PC-3 (cell line): ENCODE data around the gene MAEA. TPM values are rescaled to one million over a fixed set of nuclear protein-coding genes. Genes with fewer than 3 reads are reported as not detected.

Source experiments
- ATAC-seq: fragments of 200-7000 bp; cut with Tn5 transposase; 2 replicates; pipeline ENCODE4 v1.9.1; 2020; ENCODE audit warnings: mild to moderate bottlenecking, moderate library complexity
- BruUV-seq: library from RNA; stranded (reverse); fragments of 400-500 nt; replicated peaks from 2 replicates; lab custom pipeline; 2021; lab: Mats Ljungman, UMichigan
- CTCF ChIA-PET: fragments of 300-600 bp; sonication (Branson Sonifier 250); formaldehyde crosslinking; loops from one replicate; lab custom pipeline; 2022; ENCODE audit warnings: antibody characterized with exemption; lab: Charles Lee
- POLR2A ChIA-PET: fragments of 300-600 bp; sonication (Branson Sonifier 250); formaldehyde crosslinking; loops from one replicate; lab custom pipeline; 2022; ENCODE audit warnings: antibody characterized with exemption; ENCODE audit not compliant: unreplicated experiment; lab: Charles Lee
- DNase-seq: peaks from one replicate; pipeline ENCODE4 v3.0.0-alpha.2; 2015
- H2AFZ ChIP-seq: fragments of 300-600 bp; sonication (generic); 2 replicates; pipeline ENCODE4 v1.6.0; 2016; ENCODE audit warnings: antibody characterized with exemption, low read length
- H3F3A ChIP-seq: fragments of 300-600 bp; sonication (generic); one replicate; pipeline ENCODE4 v1.6.0; 2017; ENCODE audit warnings: antibody characterized with exemption, low read length, control low read depth, mild to moderate bottlenecking; ENCODE audit not compliant: unreplicated experiment
- H3K27ac ChIP-seq: fragments of 300-600 bp; sonication (generic); 2 replicates; pipeline ENCODE4 v1.5.1; 2016; ENCODE audit warnings: mild to moderate bottlenecking, low read length
- H3K27me3 ChIP-seq: fragments of 300-600 bp; sonication (generic); 2 replicates; pipeline ENCODE4 v1.6.1; 2016; ENCODE audit warnings: low read length, mixed read lengths
- H3K36me3 ChIP-seq: fragments of 300-600 bp; sonication (generic); 2 replicates; pipeline ENCODE4 v1.6.1; 2016; ENCODE audit warnings: low read depth, mixed run types, low read length, mixed read lengths
- H3K4me1 ChIP-seq: fragments of 300-600 bp; sonication (generic); 2 replicates; pipeline ENCODE4 v1.5.1; 2016; ENCODE audit warnings: low read length; ENCODE audit not compliant: insufficient read depth
- H3K4me2 ChIP-seq: fragments of 300-600 bp; sonication (generic); 2 replicates; pipeline ENCODE4 v1.6.0; 2016; ENCODE audit warnings: low read length
- H3K4me3 ChIP-seq: fragments of 300-600 bp; sonication (generic); 2 replicates; pipeline ENCODE4 v1.5.1; 2016; ENCODE audit warnings: mild to moderate bottlenecking, low read length, mixed read lengths
- H3K79me2 ChIP-seq: fragments of 300-600 bp; sonication (generic); 2 replicates; pipeline ENCODE4 v1.6.1; 2017; ENCODE audit warnings: low read length, mixed read lengths
- H3K9ac ChIP-seq: fragments of 300-600 bp; sonication (generic); 2 replicates; pipeline ENCODE4 v1.6.0; 2016; ENCODE audit warnings: mild to moderate bottlenecking, low read length
- H3K9me2 ChIP-seq: fragments of 300-600 bp; sonication (generic); replicated peaks from 2 replicates; pipeline ENCODE4 v1.6.1; 2016; ENCODE audit warnings: mixed run types, low read length, mixed read lengths
- H3K9me3 ChIP-seq: fragments of 300-600 bp; sonication (generic); 2 replicates; pipeline ENCODE4 v1.6.1; 2016; ENCODE audit warnings: low read length, mixed read lengths
- H4K20me1 ChIP-seq: fragments of 300-600 bp; sonication (generic); 2 replicates; pipeline ENCODE4 v1.6.1; 2016; ENCODE audit warnings: low read length, mixed read lengths
- CTCF ChIP-seq: fragments of 300-600 bp; sonication (generic); conservative IDR thresholded peaks from 2 replicates; pipeline ENCODE4 v1.5.1; 2017; ENCODE audit warnings: antibody characterized with exemption, low read depth, mild to moderate bottlenecking, low read length
- EZH2 ChIP-seq: fragments of 300-600 bp; sonication (generic); IDR thresholded peaks from one replicate; pipeline ENCODE4 v1.6.1; 2017; ENCODE audit warnings: antibody characterized with exemption, mild to moderate bottlenecking, low read length; ENCODE audit not compliant: unreplicated experiment
- EZH2phosphoT487 ChIP-seq: fragments of 300-600 bp; sonication (generic); IDR thresholded peaks from 2 replicates; pipeline ENCODE4 v1.6.1; 2018; ENCODE audit warnings: mild to moderate bottlenecking, antibody characterized with exemption, low read length, borderline replicate concordance
- intact Hi-C: fragments of 100-400 bp; cut with micrococcal nuclease; formaldehyde crosslinking; loops from 2 replicates; pipeline ENCODE4 v1.9.0; 2023
- total RNA-seq: library from RNA; depleted of rRNA; stranded (reverse); fragments of >200 nt; gene quantifications from 2 replicates; pipeline ENCODE4 v1.2.3, GENCODE V29; 2014

Gene MAEA
- total RNA-seq, 1 experiment from 2014 or later, result 48.1 TPM

- DNase-seq (no peak), ATAC-seq (no peak)
- Histone ChIP-seq H3K9ac (no peak overlapping the region), H2AFZ (no peak overlapping the region), H3K4me1 (no peaks in the 10 kb centered on the region), H3K27ac (no peak overlapping the region), H3K9me3 (no peaks in the 10 kb centered on the region), H3F3A (no peaks in the 10 kb centered on the region), H3K79me2 (no peaks in the 10 kb centered on the region), H3K27me3 (no peaks in the 10 kb centered on the region), H3K4me3 (no peak overlapping the region), H3K9me2 (no peaks in the 10 kb centered on the region), H3K4me2 (no peak overlapping the region), H3K36me3 (no peaks in the 10 kb centered on the region), H4K20me1 (no peaks in the 10 kb centered on the region)
- POLR2A ChIA-PET, result no interaction called here
- intact Hi-C loops, result no loop called here
- TF ChIP-seq EZH2phosphoT487 (no peak), CTCF (no peak), EZH2 (no peak)
- CTCF ChIA-PET, result no interaction called here
- BruUV-seq, result no TSS peak
These were observed 28.4 kb upstream of the MAEA start for GRCh38 chr4:1261107-1261928.

GRCh38 chr4:1264942-1265341 lies 24.7 kb upstream of the MAEA start:
- CTCF ChIA-PET, result no interaction called here
- BruUV-seq, result no TSS peak

More at GRCh38 chr4:1264942-1265341, 24.7 kb upstream of the MAEA start:
- Histone ChIP-seq H3K9me2 (no peaks in the 10 kb centered on the region), H3K27me3 (no peaks in the 10 kb centered on the region), H3K9me3 (peaks cover 7% of the 10 kb centered on the region; the same call in 1 of the 2 replicates), H3K27ac (no peak overlapping the region), H3K36me3 (no peaks in the 10 kb centered on the region), H3K4me1 (no peaks in the 10 kb centered on the region), H2AFZ (no peak overlapping the region), H3F3A (no peaks in the 10 kb centered on the region), H3K79me2 (no peaks in the 10 kb centered on the region), H3K9ac (no peak overlapping the region), H3K4me3 (no peak overlapping the region), H3K4me2 (no peak overlapping the region), H4K20me1 (no peaks in the 10 kb centered on the region)
- POLR2A ChIA-PET, result no interaction called here
- DNase-seq (no peak), ATAC-seq (no peak)
- intact Hi-C loops, result no loop called here
- TF ChIP-seq EZH2 (no peak), EZH2phosphoT487 (no peak), CTCF (no peak)
